Left colon (tissue), 2 donors: ENCODE measurements around the gene C1QTNF9B. TPM values are rescaled to one million over a fixed set of nuclear protein-coding genes. Genes with fewer than 3 reads are reported as not detected.

Source experiments
- ATAC-seq: fragments of 200-7000 bp; cut with Tn5 transposase; one replicate; pipeline ENCODE4 v1.9.1; 2020; ENCODE audit warnings: mild to moderate bottlenecking, moderate library complexity
- DNase-seq, 2 donors: peaks; one replicate each; pipeline ENCODE4 v3.0.0-alpha.2; 2020
- intact Hi-C, 2 donors: fragments of 100-400 bp; cut with DNase I in 1 of 2; cut with micrococcal nuclease in 1 of 2; formaldehyde crosslinking; loops; one replicate each; pipeline versions ENCODE4 v1.11.2 to v1.14.0; 2022; cut with DNase I, micrococcal nuclease
- total RNA-seq, 2 donors: library from RNA; stranded (reverse); fragmentation: NEBNext Ultra II Directional; extraction: Animal tissue kit (Norgen Biotek cat#: 25700); gene quantifications; one replicate each; pipeline ENCODE4 v1.2.1, GENCODE V29; 2021
- donor health status: DM: no; HTN: no; CAD: no.
- donor health status: DM: yes; HTN: yes; CAD: no.

C1QTNF9B gene
- total RNA-seq, 2 donors from 2014 or later: not detected

DNA sequence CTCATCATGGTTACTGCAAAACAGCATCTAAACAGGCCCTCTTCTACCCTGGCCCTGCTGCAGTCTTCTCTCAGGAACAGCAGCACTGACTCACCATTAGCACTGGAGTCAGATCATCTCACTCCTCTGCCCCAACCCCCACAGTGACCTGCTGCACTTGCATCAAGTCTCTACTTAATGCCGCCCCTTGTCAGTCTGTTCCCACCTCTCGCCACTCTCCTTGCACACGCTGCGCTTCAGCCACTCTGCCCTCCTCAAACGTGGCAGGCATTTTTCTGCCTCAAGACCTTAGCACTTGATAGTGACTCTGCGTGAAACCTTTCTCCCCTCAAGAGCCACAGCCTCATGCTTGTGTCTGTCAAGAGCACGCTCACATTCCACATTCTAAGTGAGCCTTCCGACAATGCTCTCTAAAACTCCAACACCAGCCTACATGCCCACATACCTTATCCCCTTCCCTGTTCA is 30.2 kb downstream of the C1QTNF9B start:
- no peak for DNase-seq
- intact Hi-C loops: loop anchor here in 1 of 2 donors (5.0 kb wide), 1 partner anchor 395 kb away; no protein-coding TSS in a partner anchor
- ATAC-seq: no peak

DNA sequence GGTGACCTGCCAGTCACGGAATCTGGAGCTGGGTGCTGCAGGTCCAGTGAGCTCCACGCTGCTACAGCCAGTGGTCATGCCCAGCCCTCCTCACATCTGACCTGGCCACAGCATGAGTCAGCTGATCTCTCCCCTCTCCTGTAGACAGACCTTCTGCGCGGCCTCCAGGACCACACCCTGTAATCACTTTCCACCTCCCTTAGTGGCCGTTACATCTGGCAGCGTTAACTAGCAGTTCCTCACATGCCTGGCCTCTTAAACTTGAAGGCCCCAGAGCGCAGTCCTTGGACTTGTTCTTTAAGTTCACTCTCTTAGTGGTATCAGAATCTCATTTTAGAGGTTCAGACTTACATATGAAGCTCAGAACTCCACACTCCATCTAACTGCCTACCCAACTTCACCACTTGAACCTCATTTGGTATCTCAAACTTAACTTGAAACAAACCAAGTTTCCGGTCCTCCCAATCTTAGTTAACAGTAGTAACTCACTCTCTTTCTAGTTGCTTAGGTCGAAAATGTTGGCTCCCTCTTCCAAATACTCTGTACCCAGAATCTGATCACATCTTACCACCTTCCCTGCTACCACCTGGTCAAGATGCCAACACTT is 30.8 kb downstream of the C1QTNF9B start:
- no peak for DNase-seq
- intact Hi-C loops: loop anchor here in 1 of 2 donors (5.0 kb wide), 1 partner anchor 394 kb away; no protein-coding TSS in a partner anchor
- ATAC-seq: peak; percentile 49

DNA sequence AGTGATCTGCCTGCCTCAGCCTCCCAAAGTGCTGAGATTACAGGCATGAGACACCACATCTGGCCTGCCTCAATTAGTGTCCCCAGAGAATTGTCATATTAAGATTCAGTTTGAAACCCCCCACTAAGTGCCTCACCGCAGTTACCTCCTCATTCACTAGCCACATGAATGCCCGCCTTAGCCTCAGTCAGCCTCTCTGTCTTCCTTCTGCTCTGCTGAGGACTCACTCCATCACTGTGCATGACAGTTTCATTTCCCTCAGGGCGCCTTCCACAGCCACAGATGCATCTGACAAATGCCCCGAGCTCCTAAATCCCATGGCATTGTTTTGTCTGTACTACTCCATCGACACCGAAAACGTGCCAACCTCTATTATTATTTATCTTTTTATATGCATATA is 31.4 kb downstream of the C1QTNF9B start:
- intact Hi-C loops: loop anchor here in 1 of 2 donors (5.0 kb wide), 1 partner anchor 394 kb away; no protein-coding TSS in a partner anchor

DNA sequence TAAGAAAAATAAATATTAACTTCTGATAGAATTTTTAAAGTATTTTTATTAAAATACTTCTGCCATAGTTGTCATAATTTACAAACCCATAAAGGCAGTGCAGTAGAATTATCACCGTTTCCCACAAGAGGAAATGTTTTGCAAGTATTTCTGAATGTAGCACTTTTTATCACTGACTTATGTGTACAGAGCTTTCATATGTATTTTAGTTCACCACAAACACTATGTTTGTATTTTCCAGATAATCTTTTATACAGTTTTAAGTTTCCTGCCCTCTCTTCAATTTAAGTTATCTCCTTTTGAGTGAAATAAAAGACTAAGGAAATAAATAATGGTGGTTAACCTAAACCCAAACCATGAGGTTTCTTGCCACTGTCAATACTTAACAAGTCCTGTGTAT is 32.3 kb downstream of the C1QTNF9B start:
- no peak for ATAC-seq
- no peak for DNase-seq
- intact Hi-C loops: loop anchor here in 1 of 2 donors (5.0 kb wide), 1 partner anchor 393 kb away; no protein-coding TSS in a partner anchor

More for the DNA sequence above, 31.4 kb downstream of the C1QTNF9B start:
- ATAC-seq: no peak
- DNase-seq: no peak

DNA sequence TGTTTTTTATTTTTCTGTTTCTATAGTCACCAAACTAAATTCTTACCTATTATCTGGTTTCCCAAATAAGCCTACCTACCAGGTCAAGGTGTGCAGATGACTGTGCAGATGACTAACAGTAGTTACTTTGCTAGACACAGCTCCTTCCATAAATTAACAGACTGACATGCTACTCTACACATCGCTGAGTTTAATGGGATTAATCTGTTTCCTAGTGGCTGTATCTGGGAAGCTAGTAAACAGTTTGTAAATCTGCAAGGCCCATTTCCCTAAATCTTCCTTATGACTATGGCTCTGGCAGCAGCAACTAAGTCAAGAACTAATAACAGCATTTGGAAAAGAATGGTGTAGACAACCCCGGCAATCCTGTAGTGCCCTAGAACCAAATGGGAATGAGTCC is 36.0 kb downstream of the C1QTNF9B start:
- no peak for ATAC-seq
- intact Hi-C loops: no loop called here
- no peak for DNase-seq

DNA sequence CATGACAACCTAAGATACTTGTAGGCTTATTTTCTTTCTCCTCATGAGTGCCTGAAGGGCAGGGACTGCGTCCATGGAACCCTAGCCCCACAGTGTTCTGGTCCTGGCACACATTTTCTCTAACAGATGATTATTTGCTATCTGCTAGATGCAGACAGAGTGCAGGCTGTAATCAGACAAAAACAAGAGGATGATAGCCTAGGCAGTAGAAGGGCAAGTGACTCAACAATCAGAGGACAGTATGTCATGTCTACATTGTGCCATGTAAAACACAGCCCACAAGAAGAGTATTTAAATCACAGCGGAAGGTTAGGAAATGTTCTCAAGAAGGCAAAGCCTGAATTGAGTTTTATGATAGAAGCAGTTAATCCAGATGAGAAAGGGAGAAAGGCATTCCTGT is 37.4 kb downstream of the C1QTNF9B start:
- intact Hi-C loops: no loop called here
- DNase-seq (no peak), ATAC-seq (no peak)

DNA sequence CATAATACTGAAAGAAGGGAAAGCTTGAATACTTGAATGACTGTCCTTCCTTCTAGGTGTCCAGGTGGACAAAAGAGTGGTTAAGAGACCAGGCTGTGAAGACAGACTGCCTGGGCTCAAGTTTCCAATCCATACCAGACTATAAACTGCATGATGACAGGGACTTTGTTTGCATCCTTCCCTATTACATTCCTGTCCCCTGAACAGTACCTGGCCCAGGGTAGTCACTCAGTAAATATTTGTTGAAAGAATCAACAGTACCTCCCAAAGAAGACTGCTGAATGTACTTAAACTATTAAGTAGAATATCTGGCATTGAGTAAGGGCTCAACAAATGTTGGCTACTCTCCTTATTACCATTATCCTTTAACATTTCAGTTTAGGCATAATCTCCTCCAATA is 37.8 kb downstream of the C1QTNF9B start:
- no peak for DNase-seq
- ATAC-seq: no peak
- intact Hi-C loops: no loop called here

DNA sequence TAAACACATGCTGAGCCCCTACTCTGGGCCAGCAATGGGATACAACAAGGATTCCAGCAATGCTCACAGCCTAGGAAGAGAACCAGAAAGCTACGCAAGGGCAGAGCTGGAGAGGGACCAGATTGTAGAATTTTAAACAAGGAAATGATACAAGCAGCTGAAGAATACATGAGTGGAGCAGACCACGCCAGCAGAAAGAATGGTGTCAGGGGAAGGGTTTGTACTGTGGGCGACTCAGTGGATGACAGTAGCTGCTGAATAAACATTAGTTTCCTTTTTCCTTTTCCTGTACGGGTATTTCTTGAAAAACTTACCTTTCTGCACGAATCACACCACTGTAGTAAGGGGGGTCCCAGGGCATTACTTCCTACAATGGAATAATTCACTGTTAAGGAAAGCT is 38.8 kb downstream of the C1QTNF9B start:
- no peak for ATAC-seq
- intact Hi-C loops: no loop called here
- no peak for DNase-seq

DNA sequence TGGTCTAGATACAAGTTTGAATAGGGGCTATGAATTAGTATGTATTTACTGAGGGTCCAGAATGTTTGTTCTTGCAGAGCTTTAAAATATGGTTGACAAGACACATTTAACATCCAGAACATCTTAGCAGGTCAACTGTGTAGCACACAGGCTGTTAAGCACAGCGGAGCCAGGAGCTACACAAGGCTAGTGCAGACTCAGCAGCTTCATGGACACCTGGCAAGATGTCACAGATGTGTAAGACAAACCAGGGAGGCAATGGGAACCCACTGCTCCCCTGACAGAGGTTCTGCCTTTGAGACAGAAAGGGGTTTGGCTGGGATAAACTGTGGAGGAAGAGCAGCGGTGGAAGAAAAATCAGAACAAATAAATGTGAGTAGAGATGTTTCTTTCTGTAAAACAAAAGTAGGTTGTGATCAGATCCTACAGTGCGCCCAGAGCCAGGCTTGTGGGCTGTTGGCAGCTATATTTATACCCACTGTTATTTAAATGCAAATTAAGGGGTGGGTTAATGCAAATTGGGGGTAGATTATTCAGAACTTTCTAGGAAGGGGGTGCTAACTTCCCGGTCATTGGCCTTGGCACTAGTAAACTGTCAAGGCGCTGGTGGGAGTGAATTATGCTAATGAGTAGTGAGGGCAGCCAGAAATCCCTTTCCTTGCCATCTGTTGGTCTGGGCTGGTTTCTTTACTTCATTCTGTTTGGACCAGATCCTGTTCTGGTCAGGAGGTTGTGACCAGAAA is 41.1 kb downstream of the C1QTNF9B start:
- ATAC-seq (no peak), DNase-seq (no peak)
- intact Hi-C loops: no loop called here

DNA sequence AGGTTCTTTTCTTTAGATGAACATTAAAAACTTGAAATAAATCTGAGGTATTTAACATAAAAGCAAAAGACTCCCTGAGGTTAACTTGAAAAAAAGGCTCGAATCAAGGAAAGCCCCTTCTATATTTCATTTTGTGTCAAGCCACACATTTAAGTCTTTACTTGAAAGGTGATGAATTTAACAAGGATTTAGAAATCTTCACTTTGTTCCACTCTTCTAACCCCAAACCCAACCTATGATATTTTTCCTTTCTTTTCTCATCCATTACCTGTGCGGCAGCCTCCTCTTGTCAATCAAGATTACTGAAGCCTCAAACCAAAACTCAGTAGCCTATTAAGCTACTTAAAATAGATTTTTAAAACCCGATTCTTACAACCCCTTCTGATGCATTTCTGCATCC is 41.9 kb downstream of the C1QTNF9B start:
- DNase-seq: no peak
- intact Hi-C loops: no loop called here

DNA sequence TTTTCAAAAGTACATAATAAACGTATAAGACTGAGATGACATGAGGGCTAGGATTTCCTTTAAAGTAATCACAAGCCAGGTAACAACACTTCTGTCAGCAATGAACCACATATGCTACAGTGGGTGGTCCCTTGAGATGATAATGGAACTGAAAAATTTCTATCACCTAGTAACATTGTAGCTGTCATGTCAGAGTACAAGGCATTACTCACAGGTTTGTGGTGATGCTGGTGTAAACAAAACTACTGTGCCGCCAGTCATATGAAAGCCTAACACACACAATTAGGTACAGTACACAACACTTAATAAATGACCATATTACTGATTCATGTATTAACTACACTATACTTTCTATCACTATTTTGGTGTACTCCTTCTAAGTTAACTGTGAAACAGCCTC is 45.0 kb downstream of the C1QTNF9B start:
- ATAC-seq: no peak
- no peak for DNase-seq
- intact Hi-C loops: no loop called here

More for the DNA sequence above, 41.9 kb downstream of the C1QTNF9B start:
- no peak for ATAC-seq

DNA sequence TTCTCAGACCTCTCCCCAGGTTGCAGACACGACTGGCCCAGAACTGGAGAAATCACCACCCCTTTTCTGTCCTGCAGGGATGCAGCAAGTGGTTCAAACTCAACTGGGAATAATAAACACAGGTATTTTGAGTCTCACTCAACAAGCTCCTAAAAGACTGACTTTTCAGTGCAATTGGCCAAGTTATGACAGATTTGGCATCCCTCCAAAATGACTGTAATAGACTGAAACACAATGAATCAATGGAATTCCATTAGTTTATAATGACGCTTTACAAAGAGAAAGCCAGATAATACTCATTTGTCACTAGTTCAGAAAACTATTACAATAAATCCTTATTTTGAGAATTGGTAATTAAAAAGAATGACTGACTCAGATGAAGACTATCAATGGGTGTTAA is 46.2 kb downstream of the C1QTNF9B start:
- intact Hi-C loops: no loop called here
- no peak for ATAC-seq
- DNase-seq: no peak

DNA sequence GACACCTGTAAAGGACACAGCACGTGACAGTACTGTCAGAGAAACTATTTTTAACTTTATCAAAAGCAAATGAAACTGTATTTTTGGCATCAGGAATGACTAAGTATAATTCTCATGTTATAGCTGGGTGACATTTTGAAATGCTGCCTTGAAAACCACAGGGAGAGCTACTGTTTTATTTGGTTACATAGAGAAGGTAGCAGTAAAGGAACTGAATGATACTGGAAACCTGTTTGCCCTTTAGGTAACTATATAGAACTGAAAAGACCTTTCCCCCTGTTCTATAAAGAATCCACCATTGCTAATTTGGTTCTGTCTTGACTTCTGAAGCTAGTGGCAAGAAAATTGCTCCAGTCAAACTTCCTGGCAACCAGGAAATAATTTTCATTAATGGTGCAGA is 47.2 kb downstream of the C1QTNF9B start:
- DNase-seq: no peak
- ATAC-seq: no peak
- intact Hi-C loops: no loop called here

DNA sequence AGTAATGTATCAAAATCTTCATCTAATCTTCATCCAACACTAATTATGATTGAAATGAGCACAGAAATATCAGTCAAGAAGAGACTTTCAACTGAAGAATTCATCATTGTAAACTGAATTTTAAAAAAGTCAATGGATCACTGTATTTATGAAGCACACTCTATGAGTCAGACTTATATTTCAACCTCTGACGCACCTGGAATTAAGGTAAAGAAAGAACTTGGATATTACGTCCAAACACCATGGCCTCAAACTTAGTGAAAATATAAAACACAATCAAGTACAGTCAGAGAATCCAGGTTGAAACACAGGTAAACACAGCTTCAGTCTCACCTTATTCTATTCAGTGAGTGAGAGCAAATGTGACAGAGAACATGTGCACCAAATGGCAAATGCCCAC is 47.6 kb downstream of the C1QTNF9B start:
- ATAC-seq (no peak), DNase-seq (no peak)
- intact Hi-C loops: no loop called here

DNA sequence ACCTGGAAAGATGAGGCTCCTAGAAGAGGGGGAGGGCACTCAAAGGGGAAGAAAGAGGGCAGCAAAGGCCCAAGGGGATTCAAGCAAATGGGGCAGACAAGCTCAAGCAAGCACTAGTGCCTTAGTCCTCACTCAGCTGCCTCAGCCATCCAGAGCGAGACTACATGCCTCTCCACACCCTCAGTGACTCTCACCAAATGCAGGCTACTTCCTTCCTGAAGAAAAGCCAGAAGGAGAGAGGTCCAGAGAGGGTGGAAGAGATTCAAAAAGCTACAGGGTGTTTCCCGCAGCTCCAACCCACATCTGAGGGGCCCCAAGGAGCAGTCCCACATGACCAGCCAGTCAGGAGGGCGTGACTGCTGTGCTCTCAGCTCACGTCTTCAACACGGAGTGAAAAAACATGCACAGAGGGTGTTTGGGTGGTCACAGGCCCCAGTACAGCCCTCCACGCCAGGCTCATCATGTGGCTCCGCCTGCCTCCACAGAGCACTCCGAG is 48.6 kb downstream of the C1QTNF9B start:
- intact Hi-C loops: no loop called here
- ATAC-seq: no peak

DNA sequence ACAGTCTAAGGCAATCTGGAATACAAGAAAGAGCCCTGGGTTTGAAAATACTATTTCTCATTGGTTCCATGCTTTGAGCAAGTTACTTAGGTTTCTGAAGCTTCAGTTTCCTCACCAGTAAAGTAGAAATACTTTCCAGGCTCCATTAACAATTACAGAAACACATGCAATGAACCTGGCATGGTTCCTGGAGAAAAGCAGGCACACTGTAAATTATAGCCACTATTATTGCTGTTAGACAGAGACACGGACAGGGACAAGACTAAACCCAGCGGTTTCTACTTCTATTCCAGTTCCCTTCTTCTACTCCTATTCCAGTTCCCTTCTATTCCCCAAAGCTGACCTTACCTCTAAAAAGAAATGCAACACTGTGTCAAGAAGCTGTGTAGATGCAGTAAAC is 49.3 kb downstream of the C1QTNF9B start:
- intact Hi-C loops: no loop called here
- no peak for DNase-seq
- ATAC-seq: no peak

More for the DNA sequence above, 48.6 kb downstream of the C1QTNF9B start:
- DNase-seq: no peak

DNA sequence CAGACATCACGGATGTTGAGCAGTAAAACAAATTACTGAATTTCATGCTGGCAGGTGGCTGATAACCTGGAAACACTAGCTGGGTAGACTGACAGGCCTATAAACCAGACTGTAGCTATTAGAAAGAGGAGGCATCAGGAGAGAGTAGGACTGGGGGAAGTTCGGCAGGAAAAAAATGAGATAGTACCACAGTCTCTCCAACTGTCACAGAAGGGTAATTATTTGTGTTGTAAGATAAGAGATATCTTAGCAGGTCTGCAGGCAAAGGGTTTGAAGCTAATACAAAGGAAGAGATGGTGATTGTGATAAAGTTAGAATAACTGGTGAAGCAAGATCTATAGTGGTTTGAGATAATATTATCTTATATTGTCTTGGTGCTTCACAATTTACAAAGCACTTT is 49.8 kb downstream of the C1QTNF9B start:
- intact Hi-C loops: no loop called here
- DNase-seq (no peak), ATAC-seq (no peak)

DNA sequence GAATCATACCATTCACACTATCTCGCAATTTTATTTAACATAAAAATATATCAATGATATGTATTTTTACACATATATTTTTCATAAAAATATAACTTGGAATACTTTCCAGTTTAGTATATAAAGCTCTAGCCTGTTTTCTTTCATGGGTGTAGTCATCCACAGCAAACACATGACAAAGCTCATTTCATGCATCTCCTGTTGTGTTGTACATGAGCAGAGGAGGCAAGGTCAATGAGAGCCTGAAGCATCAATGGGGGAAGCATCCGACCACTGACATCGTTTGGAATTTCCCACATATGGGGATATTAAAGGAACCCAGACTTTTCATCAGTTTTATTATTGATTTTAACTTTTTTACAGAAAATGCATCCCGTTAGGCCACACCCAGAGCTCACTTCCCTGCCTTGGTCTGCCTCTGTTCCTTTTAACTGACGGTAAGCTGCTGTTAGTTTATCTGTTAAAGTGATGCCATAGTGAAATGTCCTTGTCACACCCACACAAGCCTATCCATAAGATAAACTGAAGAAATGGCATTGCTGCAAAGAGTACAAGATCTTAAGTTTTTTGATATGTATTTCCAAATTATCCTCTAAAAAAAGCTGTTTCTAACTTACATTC is 52.1 kb downstream of the C1QTNF9B start:
- intact Hi-C loops: no loop called here
- no peak for DNase-seq
- no peak for ATAC-seq

DNA sequence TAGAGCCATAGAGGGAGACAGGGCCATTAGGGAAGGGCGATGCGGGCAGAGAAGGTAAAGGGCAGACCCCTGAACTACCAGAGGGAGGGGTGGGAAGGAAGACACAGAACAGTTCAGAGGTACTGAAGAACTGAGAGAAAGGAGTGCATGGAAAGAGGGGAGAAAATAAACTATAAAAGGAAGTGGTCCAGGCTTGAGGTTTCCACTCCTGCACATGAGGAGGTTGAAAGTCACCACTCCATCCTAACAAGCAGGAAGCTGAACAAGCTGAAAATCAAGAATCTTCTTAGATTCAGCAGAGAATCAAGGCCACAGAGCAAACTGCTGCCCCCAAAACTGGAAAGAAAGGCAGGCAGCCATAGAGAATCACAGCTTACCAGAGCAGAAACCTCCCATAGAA is 53.2 kb downstream of the C1QTNF9B start:
- DNase-seq (no peak), ATAC-seq (no peak)
- intact Hi-C loops: no loop called here

DNA sequence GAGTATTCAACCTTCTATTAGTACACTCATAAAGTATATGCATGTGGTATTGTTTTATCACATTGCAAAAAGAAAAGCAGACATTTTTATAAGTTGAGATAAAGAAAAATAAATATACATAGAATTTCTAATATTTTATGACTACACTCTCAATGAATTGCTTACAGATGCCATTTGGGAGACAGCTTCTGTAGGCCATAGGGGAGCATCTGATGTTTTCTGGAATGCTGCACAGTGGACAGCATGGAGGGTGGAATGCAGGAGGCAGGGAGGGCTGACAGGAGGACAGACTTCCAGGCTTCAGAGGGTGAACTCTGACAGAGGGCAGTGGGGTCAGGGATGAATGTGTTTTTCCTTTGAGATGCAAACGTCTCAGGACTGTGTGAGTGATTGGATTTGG is 53.9 kb downstream of the C1QTNF9B start:
- ATAC-seq: no peak
- no peak for DNase-seq
- intact Hi-C loops: no loop called here
